GM21381 (cell line): Measurements from ENCODE around the gene WDR74.
"Not testable (repeated sequence)": the region's sequence is repeated elsewhere in the genome, so short reads cannot be mapped to it uniquely, and the experiment has no call there.

Experiments
- ATAC-seq: cut with Tn5 transposase; IDR thresholded peaks from one replicate; pipeline ENCODE4 v1.9.1; 2021; ENCODE audit warnings: mild to moderate bottlenecking, moderate library complexity; ENCODE audit not compliant: unreplicated experiment

WDR74 gene

DNA sequence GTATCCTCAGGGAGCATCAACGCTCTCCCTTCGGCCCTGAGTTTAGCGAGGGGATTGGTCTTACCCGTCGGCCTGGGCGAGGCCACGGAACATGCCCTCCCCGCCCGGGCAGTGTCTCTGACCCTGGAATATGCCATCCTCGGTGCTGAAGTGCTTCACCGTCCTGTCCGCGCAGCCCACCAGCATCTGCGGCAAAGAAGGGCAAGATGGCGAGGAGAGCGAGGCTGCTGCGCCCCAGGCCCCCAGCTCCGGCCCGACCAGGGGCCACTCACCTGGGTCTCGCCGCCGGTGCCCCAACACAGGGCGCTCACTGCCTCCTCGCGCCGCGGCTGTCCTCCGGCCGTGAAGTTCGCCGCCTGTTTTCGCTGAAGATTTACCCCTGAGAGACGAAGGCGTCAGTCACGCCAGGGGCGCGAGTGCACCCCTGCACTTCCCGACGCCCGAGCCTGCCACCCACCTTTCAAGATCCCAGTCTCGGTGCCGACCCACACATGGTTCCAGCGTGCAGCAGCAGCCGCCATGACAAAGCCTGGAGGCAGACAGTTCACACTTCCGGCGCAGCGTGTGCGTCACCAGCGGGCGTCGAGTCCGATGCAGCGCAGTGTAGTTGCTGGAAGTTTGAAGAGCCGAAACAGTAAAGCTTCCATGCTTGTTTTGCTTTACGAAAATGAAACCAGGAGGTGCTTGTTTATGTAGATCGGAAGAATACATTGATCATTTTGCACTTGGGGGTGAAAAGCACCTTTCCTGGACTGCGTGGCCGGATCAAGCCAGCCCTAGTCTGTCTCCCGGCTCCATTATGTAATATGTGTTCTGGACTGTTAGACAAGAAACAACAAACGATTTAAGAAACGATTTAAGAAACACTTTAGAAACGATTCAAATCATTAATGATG lies at the start of gene WDR74:
TSS of gene WDR74 (minus strand) at position 541 of the 896 bp plus-strand sequence. CDS start at position 521, 20 bp downstream.
- ATAC-seq: peak; percentile 46

DNA sequence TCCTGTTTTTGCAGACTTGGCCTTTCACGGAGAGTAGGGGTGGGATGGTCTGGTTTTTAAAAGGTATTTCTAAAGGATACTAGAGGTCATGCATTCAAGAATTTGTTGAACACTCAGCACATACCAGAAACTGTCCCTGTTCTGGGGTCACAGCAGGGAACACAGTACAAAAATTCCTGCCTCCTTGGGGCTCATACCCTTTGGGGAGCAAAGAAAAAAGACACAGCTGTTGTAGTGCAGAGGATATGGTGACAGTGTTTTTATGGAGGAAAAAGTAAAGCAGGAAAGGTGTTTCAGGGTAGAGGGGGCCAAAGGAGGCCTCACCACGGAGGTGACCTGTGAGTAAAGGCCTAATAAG lies 49.7 kb upstream of the WDR74 start:
- no peak for ATAC-seq

- ATAC-seq: no peak
These were observed 49.0 kb upstream of the WDR74 start for GRCh38 chr11:62888406-62888805.

DNA sequence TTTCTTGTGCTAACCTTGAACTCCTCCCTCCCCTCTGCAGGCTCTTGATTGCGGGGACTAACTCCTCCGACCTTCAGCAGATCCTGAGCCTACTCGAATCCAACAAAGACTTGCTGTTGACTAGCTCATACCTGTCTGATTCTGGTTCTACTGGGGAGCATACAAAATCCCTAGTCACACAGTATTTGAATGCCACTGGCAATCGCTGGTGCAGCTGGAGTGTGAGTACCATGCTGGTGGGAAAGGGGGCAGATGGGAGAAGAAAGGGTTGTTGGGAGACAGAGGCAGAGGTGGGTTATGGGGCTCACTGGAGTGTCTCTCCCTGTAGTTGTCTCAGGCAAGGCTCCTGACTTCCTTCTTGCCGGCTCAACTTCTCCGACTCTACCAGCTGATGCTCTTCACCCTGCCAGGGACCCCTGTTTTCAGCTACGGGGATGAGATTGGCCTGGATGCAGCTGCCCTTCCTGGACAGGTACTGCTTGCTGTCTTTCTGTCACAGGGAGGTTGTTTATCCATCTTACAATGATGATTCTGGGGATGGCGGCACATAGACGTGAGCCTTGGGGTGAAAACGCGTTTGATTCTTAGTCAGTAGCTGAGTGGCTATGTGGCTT lies 45.9 kb upstream of the WDR74 start:
- ATAC-seq: no peak

DNA sequence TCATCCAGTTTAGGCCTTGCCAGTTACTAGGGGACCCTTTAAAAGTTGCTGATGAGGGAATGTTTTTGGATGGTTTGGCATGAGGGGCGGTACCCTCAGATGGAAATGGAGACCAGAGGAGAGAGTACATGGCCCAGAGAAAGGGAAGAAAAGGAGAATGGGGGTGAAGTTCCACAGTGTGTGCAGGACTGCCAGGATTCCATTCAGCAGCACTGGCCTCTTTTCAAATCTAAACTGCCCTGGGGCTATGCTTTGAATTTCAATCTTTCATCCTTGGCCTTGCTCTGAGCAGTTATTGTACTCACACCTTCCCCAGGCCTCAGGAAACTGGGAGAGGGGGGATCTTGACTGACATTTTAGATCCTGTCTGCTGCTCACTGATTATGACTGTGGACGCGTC lies 44.3 kb upstream of the WDR74 start:
- ATAC-seq: no peak

- no peak for ATAC-seq
These were observed 43.6 kb upstream of the WDR74 start for GRCh38 chr11:62882788-62883501.

DNA sequence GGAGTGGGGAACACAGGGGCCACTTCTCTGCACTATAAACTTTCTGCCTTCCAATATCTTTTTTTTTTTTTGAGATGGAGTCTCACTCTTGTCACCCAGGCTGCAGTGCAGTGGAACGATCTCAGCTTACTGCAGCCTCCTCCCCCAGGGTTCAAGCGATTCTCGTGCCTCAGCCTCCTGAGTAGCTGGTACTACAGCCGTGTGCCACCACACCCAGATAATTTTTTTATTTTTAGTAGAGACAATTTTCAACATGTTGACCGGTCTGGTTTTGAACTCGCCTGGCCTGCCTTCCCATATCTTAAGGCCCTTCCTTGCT lies 43.0 kb upstream of the WDR74 start:
- ATAC-seq: no peak

DNA sequence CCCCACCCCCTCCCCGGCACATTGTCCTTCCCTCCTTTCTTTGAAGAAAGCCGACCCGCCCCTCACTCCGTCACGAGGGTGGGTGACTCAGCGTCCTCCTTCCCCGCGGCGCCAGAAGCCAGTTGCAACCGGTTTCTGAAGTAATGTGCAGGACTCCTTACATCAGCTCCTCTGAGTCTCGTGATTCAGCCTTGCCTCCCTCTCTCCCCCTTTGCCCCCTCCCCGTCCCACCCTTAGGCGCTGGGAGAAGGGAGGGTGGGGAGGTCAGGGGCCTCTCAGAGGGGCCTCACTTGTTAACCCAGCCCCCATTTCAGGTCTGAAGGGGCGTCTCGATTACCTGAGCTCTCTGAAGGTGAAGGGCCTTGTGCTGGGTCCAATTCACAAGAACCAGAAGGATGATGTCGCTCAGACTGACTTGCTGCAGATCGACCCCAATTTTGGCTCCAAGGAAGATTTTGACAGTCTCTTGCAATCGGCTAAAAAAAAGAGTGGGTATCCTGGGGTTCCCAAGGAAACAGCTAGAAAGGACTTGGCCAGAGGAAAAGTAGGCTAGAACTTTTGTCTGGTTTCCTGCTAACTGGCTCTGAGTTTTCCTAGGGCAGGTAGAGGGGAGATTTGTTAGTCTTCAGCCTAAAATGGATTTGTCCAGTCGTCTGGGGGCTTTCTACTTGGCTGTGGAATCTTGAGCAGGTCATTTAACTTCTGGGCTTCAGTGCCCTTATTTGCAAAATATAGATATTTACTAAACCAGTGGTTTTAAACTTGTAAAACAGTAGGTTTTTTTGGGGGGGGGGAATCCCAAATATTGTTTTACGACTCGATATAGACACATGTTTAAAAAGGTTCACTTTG lies 42.4 kb upstream of the WDR74 start:
- peak; percentile 37 for ATAC-seq

DNA sequence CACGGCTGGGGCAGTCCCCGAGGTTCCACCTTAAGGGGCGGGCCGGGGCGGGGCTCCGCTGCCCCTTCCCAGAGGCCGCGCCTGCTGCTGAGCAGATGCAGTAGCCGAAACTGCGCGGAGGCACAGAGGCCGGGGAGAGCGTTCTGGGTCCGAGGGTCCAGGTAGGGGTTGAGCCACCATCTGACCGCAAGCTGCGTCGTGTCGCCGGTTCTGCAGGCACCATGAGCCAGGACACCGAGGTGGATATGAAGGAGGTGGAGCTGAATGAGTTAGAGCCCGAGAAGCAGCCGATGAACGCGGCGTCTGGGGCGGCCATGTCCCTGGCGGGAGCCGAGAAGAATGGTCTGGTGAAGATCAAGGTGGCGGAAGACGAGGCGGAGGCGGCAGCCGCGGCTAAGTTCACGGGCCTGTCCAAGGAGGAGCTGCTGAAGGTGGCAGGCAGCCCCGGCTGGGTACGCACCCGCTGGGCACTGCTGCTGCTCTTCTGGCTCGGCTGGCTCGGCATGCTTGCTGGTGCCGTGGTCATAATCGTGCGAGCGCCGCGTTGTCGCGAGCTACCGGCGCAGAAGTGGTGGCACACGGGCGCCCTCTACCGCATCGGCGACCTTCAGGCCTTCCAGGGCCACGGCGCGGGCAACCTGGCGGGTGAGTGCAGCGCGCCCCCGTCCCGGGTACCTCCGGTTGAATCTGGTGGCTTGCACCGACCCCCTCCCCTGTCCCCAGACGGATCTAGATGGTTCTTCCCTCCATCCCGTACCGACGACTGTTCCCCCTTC lies 41.6 kb upstream of the WDR74 start, which contains the start of gene SLC3A2:
TSS of gene SLC3A2 (plus strand) at position 94 of the 776 bp plus-strand sequence. CDS start at position 222, 128 bp downstream.
- peak; percentile 70 for ATAC-seq

GRCh38 chr11:62880231-62880802 lies 40.9 kb upstream of the WDR74 start:
- no peak for ATAC-seq

GRCh38 chr11:62879235-62879978 lies 40.0 kb upstream of the WDR74 start:
- no peak for ATAC-seq

DNA sequence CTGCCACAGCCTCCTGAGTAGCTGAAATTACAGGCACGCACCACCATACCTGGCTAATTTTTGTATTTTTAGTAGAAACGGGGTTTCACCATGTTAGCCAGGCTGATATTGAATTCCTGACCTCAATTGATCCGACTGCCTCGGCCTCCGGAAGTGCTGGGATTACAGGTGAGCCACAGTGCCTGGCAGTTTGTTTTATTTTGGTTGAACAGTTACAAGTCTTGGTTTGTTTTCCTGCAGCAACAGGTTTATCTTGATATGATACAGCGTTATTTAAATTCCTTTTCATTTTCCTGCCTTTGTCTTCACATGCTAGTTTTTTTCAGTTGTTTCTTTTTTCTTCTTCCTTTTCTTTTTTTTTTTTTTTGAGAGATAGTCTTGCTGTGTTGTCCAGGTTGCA lies 37.3 kb upstream of the WDR74 start:
- ATAC-seq: no peak

DNA sequence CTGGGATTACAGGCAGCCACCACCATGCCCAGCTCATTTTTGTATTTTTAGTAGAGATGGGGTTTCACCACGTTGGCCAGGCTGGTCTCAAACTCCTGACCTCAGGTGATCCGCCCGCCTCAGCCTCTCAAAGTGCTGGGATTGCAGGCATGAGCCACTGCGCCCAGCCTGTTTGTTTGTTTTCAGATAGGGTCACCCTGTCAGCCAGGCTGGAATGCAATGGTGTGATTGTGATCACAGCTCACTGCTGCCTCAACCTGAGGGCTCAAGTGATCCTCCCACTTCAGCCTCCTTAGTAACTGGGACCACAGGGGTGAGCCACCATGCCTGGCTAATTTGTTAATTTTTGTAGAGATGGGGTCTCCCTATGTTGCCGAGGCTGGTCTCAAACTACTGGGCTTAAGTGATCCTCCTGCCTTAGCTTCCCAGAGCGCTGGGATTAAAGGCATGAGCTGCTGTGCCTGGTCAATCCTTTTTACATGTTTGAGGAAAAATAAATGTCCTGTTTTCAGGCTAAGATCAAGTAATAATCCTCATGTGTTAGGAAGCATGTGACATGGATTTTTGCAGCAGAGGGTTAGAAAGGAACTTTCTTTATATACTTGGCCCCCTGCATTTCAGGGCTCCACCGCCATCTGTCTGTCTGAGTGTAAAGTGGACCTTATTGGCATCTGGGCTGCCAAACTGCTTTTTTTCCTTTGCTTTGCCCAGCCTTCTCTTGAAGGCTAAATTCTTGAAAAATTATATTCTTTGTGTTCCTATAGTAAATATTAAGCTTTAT lies 36.5 kb upstream of the WDR74 start:
- ATAC-seq: no peak

- ATAC-seq: no peak
These were observed 35.5 kb upstream of the WDR74 start for GRCh38 chr11:62874851-62875250.

- ATAC-seq: no peak
These were observed 26.2 kb upstream of the WDR74 start for GRCh38 chr11:62865635-62866034.

DNA sequence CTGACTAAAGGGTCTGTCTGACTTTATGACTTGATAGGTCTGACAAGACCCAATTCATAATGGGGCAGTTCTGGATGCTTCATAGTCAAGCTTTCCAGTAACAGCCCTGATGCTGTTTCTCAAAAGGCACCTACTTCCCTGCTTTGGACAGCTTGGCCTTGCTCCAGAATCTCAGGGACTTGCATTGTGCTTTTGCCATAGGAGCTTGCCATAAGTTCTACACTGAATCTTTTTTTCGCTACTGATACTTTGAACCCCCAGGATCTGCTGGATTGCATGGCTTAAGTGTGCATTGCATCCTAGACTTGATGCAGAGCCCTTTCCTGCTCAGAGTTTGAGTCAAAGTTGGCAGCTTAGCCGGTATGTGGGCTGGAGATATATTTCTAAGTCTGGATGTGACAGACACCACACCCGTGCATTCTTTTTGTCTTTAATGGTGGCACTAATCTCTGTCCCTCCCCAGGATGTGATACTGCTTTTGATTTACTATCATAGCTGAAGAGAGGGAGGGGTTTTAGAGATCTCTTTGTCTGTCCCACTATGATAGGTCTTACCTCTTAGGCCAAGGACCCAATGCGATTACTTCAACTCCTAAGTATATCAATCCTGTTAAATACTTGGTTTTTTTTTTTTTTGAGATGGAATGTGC lies 24.4 kb upstream of the WDR74 start:
- no peak for ATAC-seq

DNA sequence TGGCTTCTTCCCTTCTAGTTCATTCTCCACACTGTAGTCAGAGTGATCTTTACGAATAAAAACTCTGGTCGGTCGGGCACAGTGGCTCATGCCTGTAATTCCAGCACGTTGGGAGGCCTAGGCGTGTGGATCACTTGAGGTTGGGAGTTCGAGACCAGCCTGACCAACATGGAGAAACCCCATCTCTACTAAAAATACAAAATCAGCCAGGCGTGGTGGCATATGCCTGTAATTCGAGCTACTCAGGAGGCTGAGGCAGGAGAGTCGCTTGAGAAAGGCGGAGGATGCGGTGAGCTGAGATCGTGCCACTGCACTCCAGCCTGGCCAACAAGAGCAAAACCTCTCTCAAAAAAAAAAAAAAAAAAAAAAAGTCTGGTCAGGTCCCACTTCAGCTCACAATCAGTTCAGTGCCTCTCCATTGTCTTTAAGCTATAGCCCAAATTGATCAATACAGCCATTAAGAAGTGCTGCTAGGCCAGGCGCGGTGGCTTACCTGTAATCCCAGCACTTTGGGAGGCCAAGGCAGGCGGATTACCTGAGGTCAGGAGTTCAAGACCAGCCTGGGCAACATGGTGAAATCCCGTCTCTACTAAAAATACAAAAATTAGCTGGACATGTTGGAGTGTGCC lies 22.3 kb upstream of the WDR74 start:
- not testable (repeated sequence) for ATAC-seq
